HG03095 (cell line): ENCODE results near the gene C1orf105.
"Not testable (repeated sequence)": the region's sequence is repeated elsewhere in the genome, so short reads cannot be mapped to it uniquely, and the experiment has no call there.

Experiments used
- ATAC-seq: cut with Tn5 transposase; IDR thresholded peaks from one replicate; pipeline ENCODE4 v1.9.1; 2021; ENCODE audit warnings: moderate library complexity; ENCODE audit not compliant: unreplicated experiment

C1orf105 gene

DNA sequence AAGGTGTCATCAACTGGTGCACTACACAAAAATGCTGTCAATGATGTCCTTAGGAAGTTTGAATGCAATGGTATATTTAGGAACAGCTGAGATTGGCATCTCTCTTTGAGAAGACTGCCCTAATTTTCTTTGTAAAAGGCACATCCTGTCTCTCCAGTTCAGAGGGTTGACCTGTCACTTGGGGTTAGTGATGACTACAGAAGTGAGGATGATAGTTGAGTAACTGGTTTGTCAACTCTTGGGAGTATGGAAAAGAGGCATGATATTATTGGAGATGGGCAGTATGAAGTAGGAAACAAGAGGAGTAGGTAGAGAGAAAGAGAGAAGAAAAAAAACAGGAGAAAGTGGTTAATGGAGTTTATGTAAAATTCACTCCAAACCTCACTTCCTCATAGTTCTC, 63.8 kb downstream of the C1orf105 start:
- no peak for ATAC-seq

- no peak for ATAC-seq
These were observed 65.1 kb downstream of the C1orf105 start for GRCh38 chr1:172485626-172486025.

- ATAC-seq = no peak
These were observed 66.4 kb downstream of the C1orf105 start for GRCh38 chr1:172486805-172487454.

GRCh38 chr1:172487550-172487949, 67.1 kb downstream of the C1orf105 start:
- no peak for ATAC-seq

GRCh38 chr1:172488393-172488792, 67.9 kb downstream of the C1orf105 start:
- ATAC-seq = no peak

DNA sequence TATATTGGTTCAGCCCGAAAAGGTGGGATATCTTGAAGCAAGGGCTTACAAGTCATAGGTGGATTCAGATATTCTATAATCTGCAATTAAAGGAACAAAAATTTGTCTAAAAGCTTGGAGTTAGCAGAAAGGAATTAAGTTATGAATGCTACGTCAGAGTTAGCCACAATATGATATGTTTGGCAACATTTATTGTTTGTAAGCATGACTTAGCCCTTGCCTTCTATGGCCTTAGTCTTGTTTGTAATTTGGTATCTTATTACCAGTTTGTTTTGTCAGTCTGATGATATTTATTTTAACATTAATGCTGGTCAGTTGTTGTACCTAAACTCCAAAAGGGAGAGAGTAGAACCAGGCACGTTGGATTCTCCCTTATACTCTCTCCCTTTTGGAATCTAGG, 69.4 kb downstream of the C1orf105 start:
- ATAC-seq = no peak

DNA sequence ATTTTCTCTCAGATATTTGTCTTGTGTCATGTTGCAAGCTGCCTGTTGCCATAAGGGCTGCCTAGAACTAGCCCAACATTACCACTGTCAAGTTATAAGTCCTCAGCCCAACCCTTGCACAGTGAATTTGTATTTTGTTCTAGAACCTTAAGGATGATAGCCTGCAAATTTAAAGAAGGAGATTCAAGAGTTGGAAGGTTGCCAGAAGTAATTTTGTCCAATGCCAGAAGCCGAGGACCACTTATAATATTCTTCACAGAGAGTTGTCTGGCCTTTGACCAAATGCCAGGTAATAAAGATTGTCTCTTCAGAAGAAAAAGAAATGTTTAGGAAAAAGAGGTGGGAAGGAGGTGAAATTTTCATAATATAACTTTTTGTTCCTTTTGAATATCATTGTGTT, 71.9 kb downstream of the C1orf105 start:
- no peak for ATAC-seq

DNA sequence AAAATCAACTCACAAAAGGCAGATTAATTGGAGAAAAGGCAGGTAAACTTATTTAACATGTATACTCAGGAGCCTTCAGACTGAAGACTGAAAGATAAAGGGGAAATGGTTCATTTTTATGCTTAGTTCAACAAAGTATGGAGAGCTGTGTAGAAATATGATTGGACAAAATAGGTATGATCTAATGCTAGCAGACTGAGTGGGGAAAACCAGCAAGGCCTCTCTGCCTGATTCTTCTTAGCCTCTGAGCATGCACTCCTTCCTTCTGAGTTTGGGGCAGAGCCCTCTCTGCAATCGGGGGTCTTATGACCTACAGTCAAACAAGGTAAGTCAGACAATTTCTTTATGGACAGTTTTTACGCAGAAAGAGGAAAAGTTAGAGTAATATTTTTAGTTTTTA, 73.7 kb downstream of the C1orf105 start:
- no peak for ATAC-seq

DNA sequence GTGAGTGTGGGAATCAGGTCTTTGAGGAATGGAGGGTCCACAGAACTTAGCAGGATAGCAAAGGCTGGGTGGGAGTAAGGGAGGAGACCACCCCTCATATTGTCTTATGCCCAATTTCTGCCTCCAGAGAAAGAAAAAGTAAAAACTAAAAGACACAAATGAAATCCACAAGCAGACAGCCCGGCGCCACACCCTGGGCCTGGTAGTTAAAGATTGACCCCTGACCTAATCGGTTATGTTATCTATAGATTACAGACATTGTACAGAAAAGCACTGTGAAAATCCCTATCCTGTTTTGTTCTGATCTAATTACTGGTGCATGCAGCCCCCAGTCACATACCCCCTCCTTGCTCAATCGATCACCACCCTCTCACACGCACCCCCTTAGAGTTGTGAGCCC, 75.6 kb downstream of the C1orf105 start:
- not testable (repeated sequence) for ATAC-seq

GRCh38 chr1:172496678-172497077, 76.2 kb downstream of the C1orf105 start:
- ATAC-seq = no peak

DNA sequence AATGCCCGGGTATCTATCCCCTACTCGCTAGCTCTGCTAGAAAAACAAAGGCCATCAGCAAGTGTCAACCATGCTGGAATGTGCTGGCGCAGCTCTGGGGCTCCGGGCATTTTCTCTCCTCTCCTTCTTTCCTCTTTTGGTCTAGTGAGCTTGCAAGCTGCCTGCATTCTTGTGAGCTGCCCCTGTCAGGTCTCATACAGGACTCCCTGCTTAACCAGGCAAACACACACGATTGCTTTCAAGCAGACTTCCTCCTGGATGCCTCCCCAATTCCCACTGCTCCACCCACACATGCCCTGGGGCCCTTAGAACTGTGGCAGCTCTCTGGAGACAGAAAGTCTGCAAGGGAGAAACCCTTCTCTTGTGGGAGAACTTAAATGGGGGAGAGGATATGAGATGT, 76.7 kb downstream of the C1orf105 start:
- no peak for ATAC-seq

- no peak for ATAC-seq
These were observed 78.4 kb downstream of the C1orf105 start for GRCh38 chr1:172498857-172499256.

- no peak for ATAC-seq
These were observed 79.2 kb downstream of the C1orf105 start for GRCh38 chr1:172499636-172500141.

DNA sequence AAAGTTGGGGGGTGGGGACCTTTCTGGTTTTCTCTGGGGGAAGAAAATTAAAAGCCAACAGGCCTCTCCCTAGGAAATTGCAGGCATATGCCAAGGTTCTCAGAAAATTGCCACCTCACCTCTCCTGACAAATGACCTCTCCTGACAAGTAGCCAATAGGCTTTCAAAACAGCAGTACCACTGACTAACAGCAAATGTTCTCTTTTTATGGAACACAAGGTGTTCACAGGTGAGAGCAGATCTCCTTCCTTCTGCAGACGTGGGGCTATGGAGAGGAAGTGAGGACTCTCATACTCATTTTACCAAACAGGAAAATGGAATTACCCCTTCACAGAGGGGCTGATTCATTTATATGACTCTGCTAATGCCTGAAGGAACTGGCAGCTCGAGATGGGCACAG, 79.7 kb downstream of the C1orf105 start:
- no peak for ATAC-seq

- no peak for ATAC-seq
These were observed 87.3 kb downstream of the C1orf105 start for GRCh38 chr1:172507741-172508140.

- no peak for ATAC-seq
These were observed 90.0 kb downstream of the C1orf105 start for GRCh38 chr1:172510479-172510878.

GRCh38 chr1:172512591-172512990, 92.1 kb downstream of the C1orf105 start:
- ATAC-seq = no peak

GRCh38 chr1:172513479-172513878, 93.0 kb downstream of the C1orf105 start:
- no peak for ATAC-seq

DNA sequence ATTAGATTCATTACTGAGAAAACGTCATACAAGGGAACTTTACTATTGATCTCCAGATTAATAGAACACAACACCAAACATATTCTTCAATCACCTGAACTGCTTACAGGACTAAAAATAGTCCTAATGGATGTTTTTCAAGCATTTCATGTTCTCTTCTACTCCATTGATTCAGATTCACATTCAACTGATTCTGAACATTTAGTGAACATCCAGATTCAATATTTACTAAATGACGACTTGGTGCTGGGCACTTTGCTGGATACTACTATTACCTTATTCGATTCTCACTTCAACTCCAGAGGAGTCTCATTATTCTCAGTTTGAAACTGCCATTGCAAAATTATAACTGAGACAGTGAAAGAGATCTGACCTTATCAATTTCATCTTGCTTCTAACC, 93.6 kb downstream of the C1orf105 start:
- no peak for ATAC-seq

DNA sequence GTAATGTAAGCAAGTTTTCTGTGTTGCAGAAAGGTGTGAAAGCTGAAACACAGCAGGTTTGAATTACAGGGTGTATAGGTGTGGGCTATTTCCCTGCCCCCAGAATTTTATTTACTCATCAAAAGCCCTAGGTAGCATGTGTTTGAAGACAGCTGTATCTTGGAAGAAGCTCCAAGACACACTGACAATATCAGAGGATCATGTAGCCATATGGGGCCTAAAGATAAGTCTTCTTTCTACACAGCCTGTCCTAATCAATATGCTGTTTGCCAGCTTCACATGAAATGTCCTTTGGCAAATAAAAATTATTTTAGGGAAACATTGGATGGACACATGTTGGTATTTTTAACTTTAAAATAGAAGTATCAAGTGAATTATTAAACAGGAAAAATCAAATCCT, 95.0 kb downstream of the C1orf105 start:
- ATAC-seq = no peak

DNA sequence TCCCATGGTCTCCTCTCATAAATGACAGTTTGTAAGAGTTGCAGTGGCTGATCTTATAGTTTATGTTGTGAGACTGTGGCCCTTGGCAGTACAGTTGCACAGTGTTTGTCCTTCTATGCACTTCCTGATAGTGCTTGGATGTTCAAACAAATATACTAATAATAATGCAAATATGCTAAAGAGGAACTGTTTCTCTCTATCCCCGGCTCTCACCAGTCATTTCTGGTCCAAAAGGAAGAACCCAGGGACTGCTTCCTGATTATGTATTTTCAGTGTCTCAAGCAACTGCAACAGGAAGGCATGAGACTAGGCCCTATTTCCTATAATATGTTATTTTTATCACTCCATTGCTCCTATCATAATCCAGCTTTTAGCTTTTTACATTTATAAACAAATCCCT, 95.4 kb downstream of the C1orf105 start:
- ATAC-seq = no peak

GRCh38 chr1:172517081-172517480, 96.6 kb downstream of the C1orf105 start:
- no peak for ATAC-seq

DNA sequence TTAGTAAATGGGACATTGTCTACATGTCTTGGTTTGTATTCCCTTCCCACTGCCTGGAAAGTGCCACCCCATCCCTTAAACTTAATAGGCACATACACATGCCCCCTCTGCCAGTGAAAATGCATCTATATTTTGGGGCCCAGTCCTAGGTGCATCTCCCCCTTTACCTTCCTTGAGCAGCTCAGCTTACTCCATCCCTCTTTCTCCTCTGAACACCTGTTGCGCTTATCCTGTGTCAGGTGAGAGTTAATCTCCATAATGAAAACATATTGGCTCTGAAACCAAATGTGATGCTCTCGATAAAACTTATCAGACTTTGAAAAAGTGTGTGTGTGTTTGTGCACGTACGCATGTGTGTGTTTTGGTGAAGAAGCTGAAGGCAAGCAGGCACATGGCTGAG, 97.1 kb downstream of the C1orf105 start:
- ATAC-seq = no peak
